ENCODE results near the gene KSR1.

The KSR1 gene

GRCh38 chr17:27539152-27539551 lies 82.9 kb downstream of the KSR1 start:
- DNase-seq, result no peak

DNA sequence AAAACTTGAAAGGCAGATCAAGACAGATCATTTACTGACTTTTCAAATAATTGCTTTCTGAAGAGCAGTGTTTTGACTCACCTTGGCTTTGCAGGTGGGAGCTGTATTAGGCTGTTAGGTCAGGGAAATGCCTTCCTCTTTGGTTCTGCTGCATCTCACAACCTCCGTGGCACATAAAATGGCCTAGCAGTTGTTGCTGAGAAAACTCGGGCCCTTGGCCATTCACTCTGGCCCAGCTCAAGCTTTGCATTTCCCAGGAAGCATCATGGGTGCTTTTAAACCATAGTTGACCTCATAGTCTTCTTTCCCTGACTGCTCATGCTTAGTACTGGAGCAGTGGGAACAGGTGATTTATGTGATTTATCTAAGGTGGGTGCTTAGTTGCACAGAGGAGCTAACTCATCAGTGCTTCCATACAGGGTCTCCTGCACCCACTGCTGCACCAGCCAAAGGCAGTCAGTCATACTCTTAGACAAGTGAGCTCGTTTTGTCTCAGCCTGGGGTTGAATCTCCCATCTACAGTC lies 83.6 kb downstream of the KSR1 start:
- no peak for DNase-seq

DNA sequence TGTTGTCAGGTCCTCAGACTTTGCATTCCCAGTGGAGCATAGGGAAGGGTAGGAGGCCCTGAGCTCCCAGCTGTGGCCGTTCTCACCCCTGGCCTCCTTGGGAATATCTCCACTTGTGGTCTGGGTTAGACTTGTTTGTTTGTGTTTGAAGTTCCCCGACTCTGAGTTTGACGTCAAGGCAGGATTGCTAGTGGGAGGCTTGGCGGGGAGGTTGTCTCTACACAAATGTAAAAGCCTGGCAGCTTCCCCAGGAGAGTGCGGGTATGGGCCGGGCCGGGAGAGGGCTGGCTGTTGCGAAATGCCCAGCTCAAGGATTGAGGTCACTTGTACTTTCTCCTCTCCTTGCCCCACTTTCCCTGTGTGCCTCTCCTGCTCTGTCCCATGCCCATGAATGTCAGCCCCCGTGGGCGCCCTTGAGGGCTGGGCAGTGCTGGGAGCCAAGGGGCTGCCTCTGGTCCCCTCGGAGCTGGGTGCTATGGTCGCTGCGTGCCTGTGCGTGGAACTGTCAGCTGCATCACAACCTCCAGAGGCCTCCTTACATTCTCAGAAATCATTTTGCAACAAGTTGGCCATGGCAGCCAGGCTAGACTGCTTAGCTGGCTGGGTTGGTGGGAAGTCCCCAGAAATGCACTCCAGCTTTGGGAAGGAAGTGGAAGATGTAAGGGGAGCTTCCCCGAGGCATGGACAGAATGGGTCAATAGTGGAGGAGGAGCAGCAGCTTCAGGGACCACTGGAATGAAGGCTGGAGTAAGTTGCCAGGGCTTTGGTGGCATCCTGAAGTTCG lies 84.3 kb downstream of the KSR1 start:
- peak; percentile 56 to 61 for DNase-seq

DNA sequence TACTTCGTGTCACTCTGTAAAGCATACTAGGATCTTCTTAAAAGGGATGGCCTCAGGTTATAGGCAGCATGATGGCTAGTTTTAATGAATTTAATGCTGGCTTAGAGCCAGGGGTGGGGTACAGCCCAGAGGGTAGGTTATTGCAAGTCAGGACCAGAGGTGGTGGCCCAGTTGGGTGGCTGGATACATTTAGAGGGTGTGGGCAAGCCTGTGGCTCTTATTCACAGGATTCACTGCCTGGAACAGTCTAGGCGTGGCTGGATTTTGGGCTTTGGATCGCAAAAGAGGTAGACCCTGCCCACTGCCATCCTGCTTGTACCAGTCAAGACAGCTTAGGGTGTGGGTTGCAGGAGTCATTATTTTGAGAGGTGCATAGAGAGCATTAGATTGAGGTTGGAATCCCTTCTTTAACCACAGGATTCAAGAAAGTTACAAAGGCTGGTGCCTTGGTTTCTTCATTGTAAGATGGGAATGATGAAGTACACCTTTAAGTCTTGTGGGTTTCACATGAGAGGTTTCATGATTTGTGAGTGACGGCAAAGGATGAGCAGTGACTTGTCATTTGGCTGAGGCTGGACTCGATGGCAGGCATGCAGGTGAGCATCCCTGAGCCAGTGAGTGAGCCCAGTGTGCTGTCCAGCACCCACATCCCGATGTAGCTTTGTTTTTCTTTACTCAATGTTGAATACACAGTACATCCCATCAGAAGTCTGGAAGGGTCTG lies 85.2 kb downstream of the KSR1 start:
- no peak for DNase-seq

- no peak for DNase-seq
Measured at GRCh38 chr17:27542841-27543463, 86.7 kb downstream of the KSR1 start.

GRCh38 chr17:27543464-27543856 lies 87.2 kb downstream of the KSR1 start:
- no peak for DNase-seq

GRCh38 chr17:27543958-27544349 lies 87.7 kb downstream of the KSR1 start:
- no peak for DNase-seq

DNA sequence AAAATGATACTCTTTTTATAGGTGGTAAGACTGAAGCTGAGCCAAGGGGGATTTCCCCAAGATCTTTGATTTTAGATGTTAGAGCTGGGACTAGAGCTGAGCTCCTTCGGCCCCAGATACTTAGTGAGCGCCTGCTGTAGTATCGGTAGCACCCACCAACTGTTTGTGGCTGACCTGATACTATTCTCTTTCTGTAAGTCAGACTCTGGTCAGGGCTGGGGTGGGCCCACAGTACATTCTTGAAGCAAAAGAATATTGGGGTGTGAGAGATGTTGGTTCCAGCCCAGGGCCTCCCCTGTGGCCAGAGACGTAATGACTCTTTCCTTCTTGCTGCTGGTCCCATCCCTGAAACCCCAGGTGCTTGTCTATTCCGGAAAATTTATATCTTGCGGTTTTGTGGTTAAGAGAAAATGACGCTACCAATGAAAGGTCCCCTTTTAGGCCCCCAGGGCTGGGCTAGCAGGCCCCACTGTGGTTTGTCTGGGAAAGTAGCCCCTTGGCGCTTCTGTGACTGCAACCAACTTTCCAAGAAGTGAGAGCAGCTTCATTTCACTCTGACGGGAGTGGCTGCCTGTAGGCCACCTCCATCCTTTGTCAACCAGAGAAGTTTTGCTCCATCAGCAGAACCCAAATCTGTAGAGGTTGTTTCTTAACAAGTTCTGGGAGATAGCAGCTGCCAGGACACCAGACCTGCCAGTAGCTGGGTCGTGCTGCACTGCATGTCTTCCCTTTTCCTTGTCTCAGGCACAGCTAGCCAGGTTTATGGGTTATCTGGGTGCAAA lies 88.3 kb downstream of the KSR1 start:
- DNase-seq, result no peak

DNA sequence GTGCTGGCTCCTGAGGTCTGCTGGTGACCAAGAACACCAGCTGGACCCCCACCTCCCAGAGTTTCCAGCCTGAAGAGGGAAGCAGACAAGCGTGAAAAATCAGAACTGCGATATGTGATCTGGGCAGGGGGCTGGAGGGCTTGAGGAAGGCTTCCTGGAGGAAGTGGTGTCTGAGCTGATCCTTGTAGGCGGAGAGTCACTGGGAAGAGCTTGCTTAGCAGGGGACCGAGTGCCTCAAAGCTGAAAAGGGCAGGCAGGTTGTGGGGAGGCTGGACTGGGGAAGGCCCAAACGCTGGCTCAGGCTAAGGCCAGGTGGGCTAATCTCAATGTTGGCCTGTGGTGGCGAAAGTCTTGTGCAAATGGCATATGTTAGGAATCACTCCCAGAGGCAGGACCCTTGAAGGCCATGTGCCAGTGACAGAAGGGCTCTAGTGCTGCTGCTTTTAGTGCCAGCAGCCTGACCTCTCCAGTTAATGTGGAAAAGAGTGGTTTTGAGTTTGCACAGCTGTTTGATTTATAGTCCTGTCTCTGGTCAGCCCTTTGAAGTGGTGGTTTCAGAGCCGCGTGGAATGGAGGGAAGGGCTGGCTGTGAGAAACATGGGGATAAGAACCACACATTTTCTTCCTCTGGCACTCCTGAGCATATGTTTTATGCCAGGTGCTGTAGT lies 89.4 kb downstream of the KSR1 start:
- no peak for DNase-seq

DNA sequence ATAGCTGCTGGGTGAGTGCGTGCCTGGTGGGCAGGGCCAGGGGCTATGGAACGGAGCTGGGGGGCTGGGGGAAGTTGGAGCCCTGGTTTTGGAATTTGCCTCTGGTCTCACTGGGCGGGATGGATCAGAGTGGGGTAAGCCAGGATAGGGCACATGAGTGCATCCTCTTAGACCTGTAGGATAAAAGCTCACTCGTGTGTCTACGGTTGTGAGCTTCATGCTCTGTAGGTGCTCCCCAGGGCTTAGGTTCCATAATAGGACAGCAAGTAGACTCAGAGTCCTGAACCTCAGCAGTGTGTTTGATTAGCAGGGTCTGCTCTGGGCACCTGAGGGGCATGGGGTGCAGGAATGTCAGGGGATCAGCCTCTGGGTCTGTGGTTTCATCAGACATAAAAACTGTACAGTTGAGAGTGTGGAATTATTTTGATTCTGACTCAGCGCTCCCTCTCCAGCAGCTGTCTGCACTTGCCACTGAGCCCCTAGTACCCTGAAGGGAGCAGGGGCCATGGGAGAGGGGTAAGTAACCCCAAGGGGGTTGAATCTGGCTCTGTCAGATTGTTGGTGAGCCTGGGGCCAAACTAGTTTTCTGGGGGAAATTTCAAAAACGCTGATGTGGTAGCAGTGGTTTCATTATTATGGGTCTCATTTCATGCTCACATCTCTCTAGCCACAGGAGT lies 90.5 kb downstream of the KSR1 start:
- DNase-seq, result no peak

- DNase-seq, result no peak
Measured at GRCh38 chr17:27547301-27547683, 91.0 kb downstream of the KSR1 start.

- DNase-seq, result no peak
Measured at GRCh38 chr17:27548369-27548768, 92.1 kb downstream of the KSR1 start.

DNA sequence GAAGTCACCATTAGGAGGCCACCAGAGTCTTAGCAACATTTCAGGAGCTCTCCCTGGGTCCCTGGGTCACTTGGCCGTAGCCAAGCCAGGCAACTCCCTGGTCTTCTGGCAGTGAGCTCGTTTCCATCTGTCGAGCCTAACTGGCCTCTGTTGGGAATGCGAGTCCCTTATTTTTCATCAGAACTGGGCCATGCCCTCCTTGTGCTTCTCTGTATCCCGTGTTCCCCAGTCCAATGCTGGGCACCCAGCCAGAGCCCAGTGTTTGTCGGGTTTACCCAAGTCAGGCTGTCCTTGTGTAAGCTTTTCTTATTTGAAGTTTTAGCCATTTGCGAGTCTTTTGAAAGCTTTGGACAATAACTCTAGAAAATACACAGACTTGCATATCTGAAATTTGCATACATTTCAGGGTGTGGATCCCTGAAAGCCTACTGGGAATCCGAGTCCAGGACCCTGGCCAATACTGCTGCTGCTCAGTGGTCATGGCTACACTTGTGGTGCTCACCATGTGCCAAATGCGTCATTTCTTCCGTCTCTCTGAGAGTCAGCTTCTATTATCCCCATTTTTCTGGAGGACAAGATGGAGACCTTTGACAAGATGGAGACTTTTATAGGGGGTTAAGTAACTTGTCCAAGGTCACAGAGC lies 93.1 kb downstream of the KSR1 start:
- DNase-seq, result peak; percentile 22 to 63

DNA sequence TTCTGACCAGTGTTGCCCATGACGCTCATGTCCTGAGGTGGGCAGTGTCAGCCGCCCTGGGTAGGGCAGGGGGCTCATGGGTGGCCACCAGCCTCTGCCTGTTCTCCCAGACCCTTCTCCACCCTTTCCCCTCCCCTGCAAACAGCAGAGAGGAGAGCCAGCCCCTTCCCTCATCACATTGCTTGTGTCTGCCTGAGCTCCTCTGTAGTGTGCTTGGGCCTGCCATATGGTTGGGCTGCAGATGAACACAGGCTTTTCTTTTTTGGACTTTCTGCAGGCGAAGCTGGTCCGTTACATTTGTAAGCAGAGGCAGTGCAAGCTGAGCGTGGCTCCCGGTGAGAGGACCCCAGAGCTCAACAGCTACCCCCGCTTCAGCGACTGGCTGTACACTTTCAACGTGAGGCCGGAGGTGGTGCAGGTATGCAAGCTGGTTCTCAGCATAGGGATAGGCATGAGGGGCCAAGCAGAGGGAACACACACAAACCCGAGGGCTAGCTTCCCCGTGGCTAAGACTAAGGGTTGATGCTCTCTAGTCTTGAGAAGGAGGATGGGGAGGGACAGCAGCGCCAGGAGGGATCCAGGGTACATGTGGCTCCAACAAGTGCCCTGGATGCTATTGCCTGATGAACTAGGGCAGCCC lies 94.2 kb downstream of the KSR1 start:
- no peak for DNase-seq

DNA sequence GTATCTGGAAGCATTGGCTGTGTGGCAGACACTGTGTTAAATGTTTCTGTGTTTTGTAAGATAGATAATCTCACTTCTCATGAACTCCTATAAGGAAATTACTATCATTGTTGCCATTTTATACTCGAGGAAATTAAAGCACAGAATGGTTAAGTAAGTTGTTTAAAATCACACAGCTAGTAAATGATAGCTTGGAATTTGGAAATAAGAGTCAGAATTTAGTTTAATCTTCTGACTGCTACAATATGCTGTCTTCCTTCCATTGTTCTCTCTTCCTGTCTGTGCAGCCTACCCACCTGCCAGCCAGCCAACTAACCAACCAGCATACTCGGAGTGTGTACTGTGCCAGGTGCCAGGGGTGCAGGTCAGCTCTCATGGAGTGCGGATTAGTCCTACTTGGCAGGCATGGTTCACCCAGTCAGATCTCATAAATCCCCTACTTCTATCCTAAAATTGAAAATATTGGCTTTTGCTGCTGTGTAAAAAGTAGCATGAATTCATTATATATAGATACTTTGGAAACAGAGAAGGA lies 94.8 kb downstream of the KSR1 start:
- DNase-seq, result no peak

DNA sequence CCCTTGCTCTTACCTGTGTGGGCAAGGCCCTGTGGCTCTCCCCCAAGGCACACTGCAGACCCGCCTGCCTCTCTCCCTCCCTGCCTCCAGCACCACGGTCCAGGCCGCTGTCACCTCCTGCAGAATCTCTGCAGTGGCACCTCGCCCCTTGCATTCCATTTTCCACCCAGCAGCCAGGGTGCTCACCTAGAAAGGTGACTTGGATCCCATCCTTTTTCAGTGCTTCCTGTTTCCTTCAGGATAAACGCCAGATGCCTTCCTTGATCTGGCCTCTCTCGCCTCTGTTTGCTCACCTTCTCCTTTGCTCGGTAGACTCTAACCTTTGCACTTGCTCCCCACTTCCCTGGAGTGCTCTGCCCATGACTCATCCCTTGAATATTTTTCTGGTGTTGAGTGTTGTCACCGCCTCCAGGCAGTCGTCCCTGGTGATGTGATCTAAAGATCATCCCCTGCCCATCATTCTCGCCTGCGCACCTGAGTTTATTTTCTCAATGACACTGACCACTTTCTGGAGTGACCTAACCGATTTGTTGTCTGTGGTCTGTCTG lies 95.5 kb downstream of the KSR1 start:
- no peak for DNase-seq

DNA sequence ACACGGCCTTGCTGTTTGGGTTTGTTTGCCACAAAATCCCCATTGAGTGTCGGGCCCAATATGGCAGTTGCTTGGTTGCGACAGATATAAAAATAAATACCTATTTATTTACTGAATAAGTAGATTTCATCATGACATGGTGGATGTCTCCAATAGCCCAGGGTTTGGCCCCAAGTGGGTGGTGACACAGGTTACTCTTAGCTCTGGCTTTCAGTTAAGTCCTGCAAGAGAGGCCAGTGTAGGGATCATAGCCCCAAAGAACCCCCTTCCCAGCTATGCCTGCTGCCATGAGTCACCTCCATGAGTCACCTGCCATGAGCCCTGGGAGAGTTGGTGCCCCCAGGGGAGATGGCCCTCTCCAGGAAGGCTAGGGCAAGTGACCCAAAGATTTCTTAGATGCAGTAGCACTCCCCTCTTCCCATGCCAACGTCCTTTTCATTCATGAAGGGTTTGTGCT lies 96.1 kb downstream of the KSR1 start:
- no peak for DNase-seq

DNA sequence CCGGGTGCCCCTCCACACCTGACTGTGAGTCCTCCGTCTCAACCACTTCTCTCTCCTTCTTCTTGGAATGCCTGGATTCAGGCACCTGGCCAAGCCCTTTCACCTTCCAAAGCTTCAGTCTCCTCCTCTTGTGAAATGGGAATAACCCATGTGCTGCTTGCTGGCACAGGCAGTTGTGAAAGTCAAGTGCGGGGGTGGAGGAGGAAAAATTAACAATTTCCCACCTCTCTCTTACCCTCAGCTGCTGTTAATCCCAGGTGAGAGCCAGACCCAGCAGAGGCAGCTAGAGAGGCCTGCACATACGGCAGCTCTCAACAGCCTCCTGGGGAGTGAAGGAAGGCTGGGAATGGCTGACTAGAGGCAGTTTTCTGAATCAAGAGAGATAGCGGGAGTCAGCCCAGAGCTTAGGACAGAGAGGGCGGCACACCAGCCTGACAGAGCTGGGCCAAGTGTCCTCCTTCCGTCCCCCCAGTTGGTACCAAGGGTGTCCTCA lies 96.8 kb downstream of the KSR1 start:
- DNase-seq, result no peak

GRCh38 chr17:27554152-27554551 lies 97.9 kb downstream of the KSR1 start:
- no peak for DNase-seq

DNA sequence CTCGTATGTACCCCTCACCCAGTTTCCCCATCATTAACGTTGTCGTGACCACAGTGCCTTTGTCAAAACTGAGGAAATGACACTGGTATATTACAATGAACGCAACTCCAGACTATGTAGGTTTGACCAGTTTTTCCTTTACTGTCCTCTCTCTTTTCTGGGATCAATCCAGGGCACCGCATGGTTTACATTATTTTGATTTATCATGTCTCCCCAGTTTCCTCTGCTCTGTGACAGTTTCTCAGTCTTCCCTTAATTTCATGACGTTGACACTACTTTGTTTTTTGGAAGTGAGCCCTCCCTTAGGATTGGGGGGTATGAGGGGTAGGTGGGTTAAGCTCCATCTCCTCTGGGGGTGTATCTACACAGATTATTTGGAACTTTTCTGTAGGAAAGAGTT lies 98.7 kb downstream of the KSR1 start:
- DNase-seq, result no peak

Data from hippocampal formation (tissue), 2 donors.